ENCODE measurements around the gene ZNF133. TPM values are rescaled to one million over a fixed set of nuclear protein-coding genes. Genes with fewer than 3 reads are reported as not detected.

Gene ZNF133
- total RNA-seq, 1 experiment from 2014 or later, result 16.2 TPM

GRCh38 chr20:18263723-18264122, 24.6 kb upstream of the ZNF133 start:
- Mint-ChIP-seq H3K4me3 (no peak overlapping the region), H3K4me1 (peaks cover 7% of the 10 kb centered on the region), H3K27me3 (ENCODE audit: low read depth) (no peaks in the 10 kb centered on the region), H3K27ac (no peak overlapping the region), H3K9me3 (no peaks in the 10 kb centered on the region), H3K36me3 (no peaks in the 10 kb centered on the region)
- ATAC-seq (no peak), DNase-seq (ENCODE audit: low spot score) (no peak)
- CTCF ChIA-PET, result interaction anchor here (1.2 kb wide), 1 partner anchor 73 kb away, joined by 4 read pairs; no protein-coding TSS in a partner anchor
- no peak for TF ChIP-seq CREM (CRISPR knock-in tag; IDR thresholded peaks at IDR 0.05)
- 0 out of 2 replicates have a peak, but pooled peaks have one; percentile 13 for TF ChIP-seq ZNF423 (CRISPR knock-in tag; IDR thresholded peaks at IDR 0.05)
- TF ChIP-seq, protein P1, sequence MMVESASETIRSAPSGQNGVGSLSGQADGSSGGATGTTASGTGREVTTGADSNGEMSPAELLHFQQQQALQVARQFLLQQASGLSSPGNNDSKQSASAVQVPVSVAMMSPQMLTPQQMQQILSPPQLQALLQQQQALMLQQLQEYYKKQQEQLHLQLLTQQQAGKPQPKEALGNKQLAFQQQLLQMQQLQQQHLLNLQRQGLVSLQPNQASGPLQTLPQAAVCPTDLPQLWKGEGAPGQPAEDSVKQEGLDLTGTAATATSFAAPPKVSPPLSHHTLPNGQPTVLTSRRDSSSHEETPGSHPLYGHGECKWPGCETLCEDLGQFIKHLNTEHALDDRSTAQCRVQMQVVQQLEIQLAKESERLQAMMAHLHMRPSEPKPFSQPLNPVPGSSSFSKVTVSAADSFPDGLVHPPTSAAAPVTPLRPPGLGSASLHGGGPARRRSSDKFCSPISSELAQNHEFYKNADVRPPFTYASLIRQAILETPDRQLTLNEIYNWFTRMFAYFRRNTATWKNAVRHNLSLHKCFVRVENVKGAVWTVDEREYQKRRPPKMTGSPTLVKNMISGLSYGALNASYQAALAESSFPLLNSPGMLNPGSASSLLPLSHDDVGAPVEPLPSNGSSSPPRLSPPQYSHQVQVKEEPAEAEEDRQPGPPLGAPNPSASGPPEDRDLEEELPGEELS (CRISPR knock-in tag; IDR thresholded peaks at IDR 0.05), result no peak
- POLR2A ChIA-PET, result no interaction called here

DNA sequence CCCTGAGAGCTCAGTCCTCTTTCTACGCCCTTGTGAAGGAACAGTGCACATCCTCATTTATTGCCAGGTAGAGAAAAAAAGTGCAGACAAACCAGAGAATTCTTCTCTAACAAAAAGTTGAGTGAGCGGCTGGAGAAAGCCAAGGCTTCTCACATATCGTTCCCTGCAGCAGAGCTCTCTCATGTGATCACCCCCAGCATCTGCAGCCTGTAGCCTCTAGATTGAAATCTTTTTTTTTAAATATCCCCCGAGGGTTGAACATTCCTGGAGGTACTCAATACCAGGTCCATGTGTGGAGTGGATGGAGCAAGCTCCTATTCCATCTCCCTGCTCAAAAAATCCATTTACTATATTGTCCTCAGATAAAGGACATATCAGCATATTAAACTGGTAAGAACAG, 22.9 kb upstream of the ZNF133 start:
- Mint-ChIP-seq H3K4me1 (peaks cover 7% of the 10 kb centered on the region), H3K27me3 (ENCODE audit: low read depth) (no peaks in the 10 kb centered on the region), H3K4me3 (no peak overlapping the region), H3K9me3 (no peaks in the 10 kb centered on the region), H3K36me3 (no peaks in the 10 kb centered on the region), H3K27ac (no peak overlapping the region)
- TF ChIP-seq ZNF219 (CRISPR knock-in tag; IDR thresholded peaks at IDR 0.05; ENCODE audit: borderline replicate concordance) (no peak), GRHL2 (CRISPR knock-in tag; IDR thresholded peaks at IDR 0.05; ENCODE audit: insufficient replicate concordance, severe bottlenecking) (no peak), GABPB1 (CRISPR knock-in tag; IDR thresholded peaks at IDR 0.05) (no peak), SP1 (CRISPR knock-in tag; conservative IDR thresholded peaks at IDR 0.05) (no peak), ATF1 (CRISPR knock-in tag; IDR thresholded peaks at IDR 0.05) (no peak), ZNF121 (CRISPR knock-in tag; IDR thresholded peaks at IDR 0.05) (no peak), ARID4B (CRISPR knock-in tag; IDR thresholded peaks at IDR 0.05; ENCODE audit: borderline replicate concordance) (no peak), ZNF317 (CRISPR knock-in tag; IDR thresholded peaks at IDR 0.05; ENCODE audit: borderline replicate concordance, low read depth) (no peak)
- TF ChIP-seq, protein P1 (CRISPR knock-in tag; IDR thresholded peaks at IDR 0.05), result no peak
- TF ChIP-seq, protein P2, sequence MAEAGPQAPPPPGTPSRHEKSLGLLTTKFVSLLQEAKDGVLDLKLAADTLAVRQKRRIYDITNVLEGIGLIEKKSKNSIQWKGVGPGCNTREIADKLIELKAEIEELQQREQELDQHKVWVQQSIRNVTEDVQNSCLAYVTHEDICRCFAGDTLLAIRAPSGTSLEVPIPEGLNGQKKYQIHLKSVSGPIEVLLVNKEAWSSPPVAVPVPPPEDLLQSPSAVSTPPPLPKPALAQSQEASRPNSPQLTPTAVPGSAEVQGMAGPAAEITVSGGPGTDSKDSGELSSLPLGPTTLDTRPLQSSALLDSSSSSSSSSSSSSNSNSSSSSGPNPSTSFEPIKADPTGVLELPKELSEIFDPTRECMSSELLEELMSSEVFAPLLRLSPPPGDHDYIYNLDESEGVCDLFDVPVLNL (CRISPR knock-in tag; IDR thresholded peaks at IDR 0.05; ENCODE audit: borderline replicate concordance, low read depth), result no peak
- TF ChIP-seq, protein P3, sequence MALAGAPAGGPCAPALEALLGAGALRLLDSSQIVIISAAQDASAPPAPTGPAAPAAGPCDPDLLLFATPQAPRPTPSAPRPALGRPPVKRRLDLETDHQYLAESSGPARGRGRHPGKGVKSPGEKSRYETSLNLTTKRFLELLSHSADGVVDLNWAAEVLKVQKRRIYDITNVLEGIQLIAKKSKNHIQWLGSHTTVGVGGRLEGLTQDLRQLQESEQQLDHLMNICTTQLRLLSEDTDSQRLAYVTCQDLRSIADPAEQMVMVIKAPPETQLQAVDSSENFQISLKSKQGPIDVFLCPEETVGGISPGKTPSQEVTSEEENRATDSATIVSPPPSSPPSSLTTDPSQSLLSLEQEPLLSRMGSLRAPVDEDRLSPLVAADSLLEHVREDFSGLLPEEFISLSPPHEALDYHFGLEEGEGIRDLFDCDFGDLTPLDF (CRISPR knock-in tag; IDR thresholded peaks at IDR 0.05), result no peak
- TF ChIP-seq, protein P4, sequence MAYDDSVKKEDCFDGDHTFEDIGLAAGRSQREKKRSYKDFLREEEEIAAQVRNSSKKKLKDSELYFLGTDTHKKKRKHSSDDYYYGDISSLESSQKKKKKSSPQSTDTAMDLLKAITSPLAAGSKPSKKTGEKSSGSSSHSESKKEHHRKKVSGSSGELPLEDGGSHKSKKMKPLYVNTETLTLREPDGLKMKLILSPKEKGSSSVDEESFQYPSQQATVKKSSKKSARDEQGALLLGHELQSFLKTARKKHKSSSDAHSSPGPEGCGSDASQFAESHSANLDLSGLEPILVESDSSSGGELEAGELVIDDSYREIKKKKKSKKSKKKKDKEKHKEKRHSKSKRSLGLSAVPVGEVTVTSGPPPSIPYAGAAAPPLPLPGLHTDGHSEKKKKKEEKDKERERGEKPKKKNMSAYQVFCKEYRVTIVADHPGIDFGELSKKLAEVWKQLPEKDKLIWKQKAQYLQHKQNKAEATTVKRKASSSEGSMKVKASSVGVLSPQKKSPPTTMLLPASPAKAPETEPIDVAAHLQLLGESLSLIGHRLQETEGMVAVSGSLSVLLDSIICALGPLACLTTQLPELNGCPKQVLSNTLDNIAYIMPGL (CRISPR knock-in tag; IDR thresholded peaks at IDR 0.05), result no peak
- ATAC-seq (no peak), DNase-seq (ENCODE audit: low spot score) (no peak)
- ChIA-PET POLR2A (no interaction called here), CTCF (no interaction called here)

Data from WTC11 (cell line).